Parathyroid adenoma (tissue), 2 donors: ENCODE data around the gene PDSS2.
"Not testable (repeated sequence)": the region's sequence is repeated elsewhere in the genome, so short reads cannot be mapped to it uniquely, and the experiment has no call there.

Experiments
- H2AFZ ChIP-seq: fragments of 300-600 bp; sonication (generic); one replicate; pipeline ENCODE4 v1.7.0; 2017; ENCODE audit warnings: antibody characterized with exemption, mild to moderate bottlenecking
- H3K27ac ChIP-seq: fragments of 300-600 bp; sonication (generic); one replicate; pipeline ENCODE4 v1.7.0; 2017
- H3K27me3 ChIP-seq: fragments of 300-600 bp; sonication (generic); one replicate; pipeline ENCODE4 v1.7.0; 2017; ENCODE audit warnings: low read length; ENCODE audit not compliant: control insufficient read depth, insufficient read depth
- H3K36me3 ChIP-seq: fragments of 300-600 bp; sonication (generic); one replicate; pipeline ENCODE4 v1.7.0; 2017; ENCODE audit warnings: low read length; ENCODE audit not compliant: control insufficient read depth, insufficient read depth
- H3K4me1 ChIP-seq: fragments of 300-600 bp; sonication (generic); one replicate; pipeline ENCODE4 v1.7.0; 2017; ENCODE audit warnings: control low read depth
- H3K4me2 ChIP-seq: fragments of 300-600 bp; sonication (generic); one replicate; pipeline ENCODE4 v1.7.0; 2017; ENCODE audit warnings: low read length
- H3K4me3 ChIP-seq: fragments of 300-600 bp; sonication (generic); one replicate; pipeline ENCODE4 v1.7.0; 2017; ENCODE audit warnings: low read depth, low read length
- H3K79me2 ChIP-seq: fragments of 300-600 bp; sonication (generic); one replicate; pipeline ENCODE4 v1.7.0; 2017; ENCODE audit warnings: control low read depth
- H3K9ac ChIP-seq: fragments of 300-600 bp; sonication (generic); one replicate; pipeline ENCODE4 v1.7.0; 2017; ENCODE audit warnings: mild to moderate bottlenecking
- H3K9me3 ChIP-seq: fragments of 300-600 bp; sonication (generic); one replicate; pipeline ENCODE4 v1.7.0; 2017; ENCODE audit warnings: low read length; ENCODE audit not compliant: control insufficient read depth
- TF ChIP-seq, protein P1 (sequence below): fragments of 300-600 bp; sonication (generic); IDR thresholded peaks from one replicate; pipeline ENCODE4 v1.7.0; 2017; ENCODE audit warnings: antibody characterized with exemption, mild to moderate bottlenecking
- donor health status: primary hyperparathyroidism.

Gene PDSS2

DNA sequence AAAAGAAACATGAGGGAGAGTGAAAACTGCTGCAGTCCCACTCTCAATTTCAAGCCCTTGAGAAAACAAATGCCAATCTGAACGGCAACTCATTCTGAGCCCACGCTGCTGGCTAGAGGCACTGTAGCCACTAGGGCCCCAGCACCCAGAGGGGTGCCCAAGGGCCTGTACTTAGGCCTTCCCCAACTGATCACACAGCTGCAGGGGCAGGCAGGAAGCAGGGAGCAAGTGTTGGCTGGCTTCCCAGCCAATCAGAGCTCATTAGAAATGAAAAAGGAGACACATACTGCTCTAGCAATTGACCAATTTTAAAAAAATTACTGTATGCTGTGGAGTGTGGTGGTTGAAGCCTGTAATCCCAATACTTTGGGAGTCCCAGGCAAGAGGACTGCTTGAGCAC is 340.4 kb downstream of the PDSS2 start:
- Histone ChIP-seq H3K27ac (no peak overlapping the region), H3K9me3 (no peaks in the 10 kb centered on the region), H3K79me2 (no peaks in the 10 kb centered on the region), H3K27me3 (no peaks in the 10 kb centered on the region), H2AFZ (no peak overlapping the region), H3K9ac (no peak overlapping the region), H3K4me3 (no peak overlapping the region), H3K4me1 (peaks cover under 1% of the 10 kb centered on the region), H3K4me2 (no peak overlapping the region), H3K36me3 (no peaks in the 10 kb centered on the region)
- TF ChIP-seq, protein P1, sequence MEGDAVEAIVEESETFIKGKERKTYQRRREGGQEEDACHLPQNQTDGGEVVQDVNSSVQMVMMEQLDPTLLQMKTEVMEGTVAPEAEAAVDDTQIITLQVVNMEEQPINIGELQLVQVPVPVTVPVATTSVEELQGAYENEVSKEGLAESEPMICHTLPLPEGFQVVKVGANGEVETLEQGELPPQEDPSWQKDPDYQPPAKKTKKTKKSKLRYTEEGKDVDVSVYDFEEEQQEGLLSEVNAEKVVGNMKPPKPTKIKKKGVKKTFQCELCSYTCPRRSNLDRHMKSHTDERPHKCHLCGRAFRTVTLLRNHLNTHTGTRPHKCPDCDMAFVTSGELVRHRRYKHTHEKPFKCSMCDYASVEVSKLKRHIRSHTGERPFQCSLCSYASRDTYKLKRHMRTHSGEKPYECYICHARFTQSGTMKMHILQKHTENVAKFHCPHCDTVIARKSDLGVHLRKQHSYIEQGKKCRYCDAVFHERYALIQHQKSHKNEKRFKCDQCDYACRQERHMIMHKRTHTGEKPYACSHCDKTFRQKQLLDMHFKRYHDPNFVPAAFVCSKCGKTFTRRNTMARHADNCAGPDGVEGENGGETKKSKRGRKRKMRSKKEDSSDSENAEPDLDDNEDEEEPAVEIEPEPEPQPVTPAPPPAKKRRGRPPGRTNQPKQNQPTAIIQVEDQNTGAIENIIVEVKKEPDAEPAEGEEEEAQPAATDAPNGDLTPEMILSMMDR: no peak

DNA sequence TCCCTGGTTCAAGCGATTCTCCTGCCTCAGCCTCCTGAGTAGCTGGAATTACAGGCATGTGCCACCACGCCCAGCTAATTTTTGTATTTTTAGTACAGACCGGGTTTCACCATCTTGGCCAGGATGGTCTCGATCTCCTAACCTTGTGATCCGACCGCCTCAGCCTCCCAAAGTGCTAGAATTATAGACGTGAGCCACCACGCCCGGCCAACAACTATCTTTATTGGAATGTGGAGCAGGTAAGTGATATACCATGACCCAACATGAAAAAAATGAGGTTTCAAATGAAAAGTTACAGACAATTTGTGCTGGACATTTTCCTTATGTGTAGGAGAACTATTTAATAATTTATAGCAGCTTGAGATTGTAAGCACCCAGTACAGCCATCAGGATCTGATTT is 340.8 kb downstream of the PDSS2 start:
- H3K4me1 ChIP-seq, H3K36me3 ChIP-seq, H3K9ac ChIP-seq, H3K27me3 ChIP-seq, H2AFZ ChIP-seq, H3K79me2 ChIP-seq, H3K9me3 ChIP-seq, H3K27ac ChIP-seq, H3K4me3 ChIP-seq, H3K4me2 ChIP-seq: not testable (repeated sequence)

DNA sequence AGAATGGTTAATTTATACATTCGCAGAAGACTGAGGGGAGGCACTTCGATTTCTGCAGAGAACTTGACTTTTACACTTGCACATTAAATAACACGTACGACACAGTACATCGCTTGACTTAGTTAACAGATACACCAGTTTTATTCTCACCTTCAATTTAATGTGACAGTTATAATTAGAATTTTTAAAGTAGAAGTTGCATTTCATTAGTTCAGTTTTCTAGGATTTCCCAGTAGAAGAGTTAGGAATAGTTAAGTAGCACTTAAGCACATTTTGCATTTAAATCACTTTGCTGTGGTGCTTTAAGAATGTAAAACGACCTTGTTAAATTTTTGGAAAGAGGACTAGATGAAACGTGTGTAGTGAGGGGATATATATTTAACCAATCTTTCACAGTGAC is 342.4 kb downstream of the PDSS2 start:
- Histone ChIP-seq H2AFZ (no peak overlapping the region), H3K4me2 (no peak overlapping the region), H3K4me1 (peaks cover 7% of the 10 kb centered on the region), H3K9ac (no peak overlapping the region), H3K79me2 (peaks cover 4% of the 10 kb centered on the region), H3K27ac (no peak overlapping the region), H3K27me3 (no peaks in the 10 kb centered on the region), H3K4me3 (no peak overlapping the region), H3K36me3 (no peaks in the 10 kb centered on the region), H3K9me3 (no peaks in the 10 kb centered on the region)
- TF ChIP-seq, protein P1: no peak

DNA sequence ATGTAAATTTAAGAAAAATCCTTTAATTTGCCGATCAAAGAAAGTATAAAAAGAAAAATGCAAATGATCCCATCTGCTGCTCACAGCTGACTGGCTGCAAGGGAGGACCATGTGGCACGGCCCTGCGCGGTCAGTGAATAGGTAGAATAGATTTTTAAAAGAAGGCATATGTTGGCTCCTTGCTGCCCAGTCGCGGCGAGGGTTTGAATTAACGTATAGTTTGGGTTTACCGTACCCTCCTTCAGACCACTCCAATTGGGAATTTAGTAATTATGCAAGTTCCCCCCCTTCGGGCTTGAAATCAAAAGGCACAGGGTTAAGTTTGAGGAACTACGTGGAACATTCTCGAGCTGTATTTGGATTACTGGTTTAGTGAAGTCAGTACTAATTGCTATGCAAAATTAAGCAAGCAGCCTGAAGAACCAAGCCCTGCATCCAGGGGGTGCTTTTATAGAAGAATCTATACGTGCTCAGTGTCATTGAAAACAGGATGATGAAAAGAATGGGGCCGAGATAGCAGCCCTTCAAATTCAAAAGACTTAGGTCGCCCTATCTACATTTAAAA is 343.0 kb downstream of the PDSS2 start:
- Histone ChIP-seq H3K79me2 (peaks cover 4% of the 10 kb centered on the region), H3K27ac (no peak overlapping the region), H3K4me1 (peaks cover 7% of the 10 kb centered on the region), H3K4me3 (peak overlapping the region; percentile 55), H3K27me3 (no peaks in the 10 kb centered on the region), H3K9ac (no peak overlapping the region), H3K36me3 (no peaks in the 10 kb centered on the region), H3K4me2 (peak overlapping the region; percentile 93), H3K9me3 (no peaks in the 10 kb centered on the region), H2AFZ (peak overlapping the region; percentile 98)
- TF ChIP-seq, protein P1: no peak

DNA sequence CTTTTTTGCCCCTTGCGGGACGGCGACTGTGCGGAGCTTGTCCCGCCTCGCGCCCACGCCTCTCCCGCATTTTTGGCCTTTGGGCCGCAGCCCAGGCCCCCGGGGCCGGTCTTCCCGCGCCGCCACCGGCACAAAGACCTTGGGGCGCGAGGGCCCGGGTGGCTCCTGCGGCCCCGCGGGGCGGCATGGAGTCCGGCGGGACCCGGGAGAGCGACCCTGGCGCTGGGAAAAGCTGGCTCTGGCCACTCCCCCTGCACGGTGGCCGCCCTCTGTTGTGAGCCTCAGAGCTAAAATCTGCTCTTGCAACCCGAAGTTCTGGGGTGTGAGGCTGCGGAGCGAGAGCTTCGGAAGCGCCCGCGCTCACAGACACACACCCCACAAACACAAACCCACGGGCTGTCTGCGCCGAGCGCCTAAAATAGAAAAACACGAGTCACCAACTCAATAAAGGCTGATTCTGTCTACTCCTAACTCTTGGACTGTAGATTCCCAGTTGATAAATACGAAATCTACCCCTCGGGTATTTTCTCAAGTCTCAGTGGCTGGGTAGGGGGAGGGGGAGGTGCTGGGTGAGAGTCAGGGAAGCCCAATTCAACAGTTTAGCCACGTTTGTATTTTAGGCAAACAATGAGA is 343.6 kb downstream of the PDSS2 start:
- Histone ChIP-seq H3K4me1 (peaks cover 7% of the 10 kb centered on the region), H3K4me3 (peak overlapping the region; percentile 55), H3K27ac (peak overlapping the region; percentile 72), H2AFZ (peak overlapping the region; percentile 98), H3K4me2 (peak overlapping the region; percentile 93), H3K9me3 (no peaks in the 10 kb centered on the region), H3K27me3 (no peaks in the 10 kb centered on the region), H3K36me3 (no peaks in the 10 kb centered on the region), H3K9ac (no peak overlapping the region), H3K79me2 (peaks cover 4% of the 10 kb centered on the region)
- TF ChIP-seq, protein P1: no peak
